ENCODE data around the gene MYH3. TPM values are rescaled to one million over a fixed set of nuclear protein-coding genes. Genes with fewer than 3 reads are reported as not detected.
A peak's percentile ranks its signal among the peaks of the same experiment; 100 is the strongest.
"Not testable (repeated sequence)": the region's sequence is repeated elsewhere in the genome, so short reads cannot be mapped to it uniquely, and the experiment has no call there.

The MYH3 gene
- total RNA-seq (2014; rRNA removed; shearing (Covaris generic)), result 0.69 and 4.2 TPM in 2 replicates

DNA sequence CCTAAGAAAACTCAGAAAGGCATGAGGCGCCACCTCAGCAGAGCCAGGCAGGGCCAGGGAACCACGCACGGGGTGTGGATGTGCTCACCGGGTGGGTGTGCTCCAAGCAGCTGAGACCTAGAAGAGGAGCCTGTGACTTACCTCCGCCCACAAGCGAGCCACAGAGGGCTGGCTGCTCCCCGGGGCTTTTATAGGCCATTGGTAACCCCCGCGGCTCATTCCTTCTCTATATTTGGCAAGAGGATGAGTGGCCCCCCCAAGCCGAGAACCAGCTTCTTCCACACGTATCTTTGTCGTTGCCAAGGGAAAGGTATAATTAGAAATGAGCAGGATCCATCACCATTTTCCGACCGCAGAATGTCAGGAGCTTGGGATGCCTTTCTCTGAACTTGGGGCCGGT lies at the start of gene MYH3:
MYH3 (minus strand) TSS at position 162 of the 400 bp plus-strand sequence. CDS start 2,245 bp downstream, outside the sequence.
- H3K27me3 ChIP-seq (ENCODE audit: control insufficient read depth, insufficient read depth, low read length), result no peaks in the 10 kb centered on the region
- H3K36me3 ChIP-seq (replicated peaks; ENCODE audit: control insufficient read depth, insufficient read depth, low read length), result no peaks in the 10 kb centered on the region
- H3K4me3 ChIP-seq (ENCODE audit: insufficient read depth, low read depth, low read length), result no peak within 1 kb of the TSS
- peak; percentile 49 for DNase-seq

DNA sequence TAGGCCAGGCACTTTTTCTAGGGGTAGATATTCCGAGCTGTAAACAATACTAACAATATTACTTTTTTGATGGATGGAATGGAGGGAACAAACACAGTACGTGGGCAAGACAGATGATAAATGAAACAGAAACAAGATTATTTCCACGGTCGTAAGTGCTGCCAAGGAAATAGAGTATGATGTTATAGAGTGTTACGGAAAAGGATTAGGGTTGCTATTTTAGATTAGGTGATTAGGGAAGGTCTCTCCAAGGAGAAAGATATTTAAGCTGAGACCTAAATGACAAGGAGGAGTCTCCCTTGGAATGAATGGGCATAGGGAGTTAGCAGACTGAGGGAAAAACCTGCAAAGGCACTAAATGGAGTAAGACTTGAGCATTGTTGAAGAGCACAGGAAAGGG lies 48.6 kb upstream of the MYH3 start:
- Histone ChIP-seq H3K27me3 (ENCODE audit: control insufficient read depth, insufficient read depth, low read length) (no peaks in the 10 kb centered on the region), H3K4me3 (ENCODE audit: insufficient read depth, low read depth, low read length) (no peak overlapping the region), H3K36me3 (replicated peaks; ENCODE audit: control insufficient read depth, insufficient read depth, low read length) (peaks cover 9% of the 10 kb centered on the region)
- no peak for DNase-seq

DNA sequence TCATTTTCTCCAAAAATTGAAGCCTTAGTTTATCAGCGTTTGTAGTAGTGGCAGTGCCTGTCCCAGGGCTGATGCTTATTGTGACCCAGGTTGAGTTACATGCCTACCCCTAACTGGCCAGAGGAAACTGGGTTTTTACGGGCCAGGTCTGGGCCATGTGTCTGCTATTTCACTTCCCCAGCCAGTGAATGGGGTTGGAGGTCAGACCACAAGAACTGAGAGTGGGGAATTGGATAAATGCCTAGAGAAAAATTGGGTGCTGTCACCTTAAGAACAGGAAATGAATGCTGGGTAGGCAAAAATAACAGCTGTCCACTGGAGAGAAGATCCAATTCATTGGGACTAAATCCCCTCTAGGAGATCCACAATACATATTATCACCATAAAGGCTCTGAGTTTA lies 45.5 kb upstream of the MYH3 start:
- Histone ChIP-seq H3K36me3 (replicated peaks; ENCODE audit: control insufficient read depth, insufficient read depth, low read length) (peaks cover 6% of the 10 kb centered on the region), H3K4me3 (ENCODE audit: insufficient read depth, low read depth, low read length) (no peak overlapping the region), H3K27me3 (ENCODE audit: control insufficient read depth, insufficient read depth, low read length) (no peaks in the 10 kb centered on the region)
- no peak for DNase-seq

DNA sequence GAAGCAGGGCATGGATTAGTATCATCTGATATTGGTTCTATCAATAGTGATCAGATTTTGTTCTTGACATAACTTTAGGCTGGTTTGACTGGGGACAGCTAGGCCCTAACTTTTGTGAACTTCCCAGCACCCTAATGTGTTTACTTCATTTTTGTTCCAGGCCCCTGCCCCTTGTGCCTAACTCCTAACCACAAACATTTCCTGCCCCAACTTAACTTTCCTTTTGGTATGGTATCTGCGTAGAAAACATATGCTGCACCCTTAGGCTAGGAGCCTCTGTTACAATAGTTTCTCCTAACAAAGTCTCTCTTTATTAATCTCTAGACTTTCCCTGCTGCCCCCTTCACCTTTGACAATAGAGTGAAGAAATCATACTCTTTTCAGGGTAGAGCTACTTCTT lies 42.7 kb upstream of the MYH3 start:
- no peak overlapping the region for H3K4me3 ChIP-seq (ENCODE audit: insufficient read depth, low read depth, low read length)
- no peak for DNase-seq
- H3K36me3 ChIP-seq (replicated peaks; ENCODE audit: control insufficient read depth, insufficient read depth, low read length), result peaks cover 5% of the 10 kb centered on the region
- H3K27me3 ChIP-seq (ENCODE audit: control insufficient read depth, insufficient read depth, low read length), result no peaks in the 10 kb centered on the region

DNA sequence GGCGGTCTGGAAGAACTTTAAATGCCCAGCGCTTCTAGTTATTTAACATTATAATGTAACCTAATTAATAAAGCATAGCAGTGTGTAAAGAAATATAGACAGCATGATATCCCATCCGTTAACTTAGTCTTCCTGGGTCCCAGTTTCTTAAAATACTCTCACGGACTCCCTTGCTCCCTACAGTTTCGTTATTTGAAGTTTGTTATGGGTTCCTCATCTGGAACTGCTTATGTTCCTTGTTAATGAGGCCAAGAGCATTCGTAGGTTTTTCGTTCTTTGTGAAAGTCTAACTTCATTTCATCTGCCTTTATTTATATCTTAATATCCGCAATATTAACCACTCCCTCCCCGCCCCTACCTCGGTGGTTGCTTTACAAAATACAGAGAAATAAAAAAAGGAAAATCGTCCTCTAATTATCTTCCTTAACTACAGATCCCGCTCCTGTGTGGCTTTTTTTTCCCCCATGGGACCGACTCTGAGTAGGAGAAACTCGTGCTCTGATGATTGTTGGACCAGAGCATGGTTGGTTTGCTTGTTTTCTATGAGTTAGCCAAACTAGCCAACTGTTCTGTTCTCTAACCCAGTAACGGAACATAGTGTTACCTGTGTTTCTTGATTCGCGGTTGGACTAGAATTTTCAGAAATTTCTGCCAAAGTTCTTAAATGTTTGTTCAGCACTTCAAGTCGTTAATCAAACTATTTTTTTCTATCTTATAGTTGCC lies 41.1 kb upstream of the MYH3 start:
- H3K27me3 ChIP-seq (ENCODE audit: control insufficient read depth, insufficient read depth, low read length), result no peaks in the 10 kb centered on the region
- H3K36me3 ChIP-seq (replicated peaks; ENCODE audit: control insufficient read depth, insufficient read depth, low read length), result peaks cover 9% of the 10 kb centered on the region
- DNase-seq, result peak; percentile 31
- peak overlapping the region; percentile 93 for H3K4me3 ChIP-seq (ENCODE audit: insufficient read depth, low read depth, low read length)

DNA sequence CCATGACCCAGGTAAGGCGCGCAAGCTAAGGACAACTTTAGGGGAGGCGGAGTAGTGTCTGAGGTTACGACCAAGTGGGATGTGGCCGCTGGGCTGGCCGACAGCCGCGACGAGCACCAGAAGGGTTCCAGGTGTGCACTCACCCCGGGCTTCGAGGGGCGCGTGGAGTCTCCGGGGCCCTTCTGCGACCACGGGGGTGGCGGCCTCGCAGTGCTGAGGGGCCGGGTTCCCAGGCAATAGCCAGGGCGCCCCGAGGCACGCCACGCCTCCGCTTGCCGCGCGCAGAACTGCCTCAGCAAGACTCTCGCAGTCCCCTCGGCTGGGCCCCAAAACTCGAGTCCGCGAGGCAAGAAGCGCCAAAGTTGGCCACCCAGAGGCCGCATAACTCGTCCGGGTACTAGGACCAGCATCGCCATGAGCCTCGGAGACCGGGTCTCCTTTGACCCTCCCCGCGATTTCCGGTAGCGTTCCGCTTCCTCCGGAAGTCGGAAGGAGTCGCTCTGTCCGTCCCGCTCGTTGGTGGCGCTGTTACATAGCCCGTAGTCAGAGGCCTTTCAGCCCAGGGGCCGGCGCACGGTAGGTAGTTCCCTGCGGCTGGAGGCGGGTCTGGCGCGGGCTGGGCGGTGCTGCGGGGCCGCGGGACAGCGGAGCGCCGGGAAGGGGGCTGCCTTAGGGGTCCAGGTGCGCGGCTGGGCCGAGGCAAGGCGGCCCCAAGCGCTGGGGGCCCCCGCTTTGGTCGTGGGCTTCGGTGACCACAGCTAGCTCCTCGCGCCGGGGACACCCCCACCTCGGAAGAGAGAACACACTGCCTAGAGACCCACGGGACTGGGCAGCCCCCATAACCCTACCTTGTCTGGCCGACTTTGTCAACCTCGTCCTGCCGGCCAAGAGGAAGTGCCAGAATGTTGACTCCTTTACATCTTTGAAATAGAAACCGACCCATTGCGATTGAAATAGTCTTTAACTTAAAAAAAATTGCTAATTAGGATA lies 40.3 kb upstream of the MYH3 start, which contains the start of the genes ADPRM and SCO1:
ADPRM (plus strand) TSS at position 503 of the 990 bp plus-strand sequence. CDS start 7,333 bp downstream, outside the sequence.
SCO1 (minus strand) TSS at position 442 of the 990 bp plus-strand sequence; CDS start at position 416, 26 bp downstream.
- peak within 1 kb of the TSS; percentile 93 for H3K4me3 ChIP-seq (ENCODE audit: insufficient read depth, low read depth, low read length)
- H3K27me3 ChIP-seq (ENCODE audit: control insufficient read depth, insufficient read depth, low read length), result no peaks in the 10 kb centered on the region
- peak; percentile 94 for DNase-seq
- H3K36me3 ChIP-seq (replicated peaks; ENCODE audit: control insufficient read depth, insufficient read depth, low read length), result peaks cover 12% of the 10 kb centered on the region

DNA sequence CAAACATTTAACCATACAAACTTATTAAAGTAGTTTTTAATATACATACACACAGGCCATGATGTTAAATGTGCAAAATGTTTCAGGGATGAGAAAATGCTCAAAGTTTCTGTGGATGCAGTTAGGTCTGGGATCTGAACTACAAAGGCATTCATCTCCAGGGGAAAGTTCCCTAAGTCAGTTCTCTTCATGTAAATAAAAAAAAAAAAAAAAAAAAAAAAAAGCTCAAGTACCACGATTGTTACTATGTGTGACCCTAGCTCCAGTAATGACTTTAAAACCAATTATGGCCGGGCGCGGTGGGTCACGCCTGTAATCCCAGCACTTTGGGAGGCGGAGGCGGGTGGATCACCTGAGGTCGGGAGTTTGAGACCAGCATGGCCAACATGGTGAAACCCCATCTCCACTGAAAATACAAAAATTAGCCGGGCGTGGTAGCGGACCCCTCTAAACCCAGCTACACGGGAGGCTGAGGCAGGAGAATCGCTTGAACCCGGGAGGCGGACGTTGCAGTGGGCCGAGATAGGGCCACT lies 38.8 kb upstream of the MYH3 start:
- not testable (repeated sequence) for H3K4me3 ChIP-seq (ENCODE audit: insufficient read depth, low read depth, low read length); DNase-seq; H3K27me3 ChIP-seq (ENCODE audit: control insufficient read depth, insufficient read depth, low read length)
- peaks cover 19% of the 10 kb centered on the region for H3K36me3 ChIP-seq (replicated peaks; ENCODE audit: control insufficient read depth, insufficient read depth, low read length)

DNA sequence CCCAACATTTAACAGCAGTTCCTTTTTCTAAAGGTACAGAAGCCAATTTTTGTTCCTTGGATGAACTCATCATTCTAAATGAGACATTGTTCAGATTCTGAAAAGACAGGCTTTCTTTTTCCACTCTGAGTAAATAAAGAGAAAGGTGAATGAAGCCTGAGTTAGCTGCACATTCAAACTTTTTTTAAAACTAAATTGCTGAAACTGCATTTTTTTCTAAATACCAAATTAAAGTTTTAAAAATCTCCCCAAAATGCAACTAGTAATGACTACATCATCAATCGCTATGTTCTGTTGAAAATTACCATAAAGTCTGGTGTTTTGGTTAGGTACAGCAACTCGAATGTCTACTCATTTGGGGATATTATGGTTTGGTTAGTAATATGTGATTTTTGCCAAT lies 30.4 kb upstream of the MYH3 start:
- Histone ChIP-seq H3K4me3 (ENCODE audit: insufficient read depth, low read depth, low read length) (no peak overlapping the region), H3K27me3 (ENCODE audit: control insufficient read depth, insufficient read depth, low read length) (no peaks in the 10 kb centered on the region), H3K36me3 (replicated peaks; ENCODE audit: control insufficient read depth, insufficient read depth, low read length) (peaks cover 18% of the 10 kb centered on the region)
- no peak for DNase-seq

DNA sequence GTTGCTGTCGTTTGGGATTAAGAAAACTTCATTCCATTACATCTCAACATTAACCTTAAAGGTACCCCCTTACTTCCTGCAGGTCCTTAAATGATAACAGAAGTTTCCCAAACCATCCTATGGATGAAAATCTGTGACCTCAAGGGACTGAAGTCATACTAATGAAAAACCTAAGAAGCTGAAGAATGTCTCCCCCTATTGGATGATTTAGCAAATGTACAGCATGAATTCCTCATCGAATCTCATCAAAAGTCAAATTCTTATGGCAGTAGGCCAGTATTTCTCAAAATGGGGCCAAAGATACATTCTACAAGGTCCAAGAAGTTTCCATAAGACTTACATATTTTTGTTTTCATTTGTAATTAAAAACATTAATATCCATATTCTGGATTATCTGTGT lies 26.7 kb upstream of the MYH3 start:
- DNase-seq, result peak; percentile 57

DNA sequence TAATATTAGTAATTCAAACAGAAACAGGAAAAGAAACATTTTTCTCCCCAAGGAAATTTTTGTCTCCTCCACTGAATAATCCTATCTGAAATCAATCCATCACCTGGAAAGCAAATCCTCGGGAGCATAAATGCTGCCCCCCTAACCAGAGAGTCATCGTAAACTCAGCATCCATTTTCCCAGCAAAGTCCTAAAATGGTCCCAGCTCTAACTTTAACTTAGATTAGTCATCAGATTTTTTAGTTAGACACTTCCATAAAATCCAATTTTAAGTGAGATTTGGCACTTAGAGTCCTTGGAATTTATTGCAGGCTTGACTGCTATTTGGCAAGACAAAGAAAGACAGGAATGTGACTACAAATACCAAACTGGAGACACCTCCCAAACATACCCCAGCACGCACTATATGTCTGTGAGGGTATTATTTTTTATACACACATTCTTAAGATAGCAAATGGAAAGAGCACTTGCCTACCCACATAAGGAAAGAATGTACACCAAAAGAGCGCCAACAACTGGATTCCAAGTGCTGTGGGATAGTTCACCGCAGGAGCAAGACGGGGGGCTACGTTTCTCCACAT lies 24.8 kb upstream of the MYH3 start:
- Histone ChIP-seq H3K36me3 (replicated peaks; ENCODE audit: control insufficient read depth, insufficient read depth, low read length) (peaks cover 16% of the 10 kb centered on the region), H3K27me3 (ENCODE audit: control insufficient read depth, insufficient read depth, low read length) (no peaks in the 10 kb centered on the region), H3K4me3 (ENCODE audit: insufficient read depth, low read depth, low read length) (no peak overlapping the region)
- DNase-seq, result no peak

More for the DNA sequence above, 26.7 kb upstream of the MYH3 start:
- Histone ChIP-seq H3K27me3 (ENCODE audit: control insufficient read depth, insufficient read depth, low read length) (no peaks in the 10 kb centered on the region), H3K36me3 (replicated peaks; ENCODE audit: control insufficient read depth, insufficient read depth, low read length) (peaks cover 15% of the 10 kb centered on the region), H3K4me3 (ENCODE audit: insufficient read depth, low read depth, low read length) (no peak overlapping the region)

DNA sequence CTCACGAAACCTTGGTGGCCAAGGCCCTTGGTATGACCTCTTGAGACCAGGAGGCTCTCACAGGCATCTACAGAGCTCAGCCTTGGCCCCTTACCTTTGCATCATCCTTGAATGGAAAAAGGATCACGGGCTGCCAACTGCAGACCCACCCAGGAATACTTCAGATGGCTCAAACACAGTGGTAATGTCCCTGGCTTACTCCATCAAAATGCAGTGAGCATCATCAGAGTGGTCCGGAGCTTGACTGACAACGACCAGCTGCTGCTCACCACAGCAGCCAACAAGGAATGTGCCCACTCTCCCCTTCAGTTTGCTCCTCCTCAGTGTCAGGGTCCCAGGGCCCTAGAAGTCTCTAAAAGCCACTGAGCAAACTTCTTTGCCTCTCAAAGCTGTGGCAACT lies 17.6 kb upstream of the MYH3 start:
- no peaks in the 10 kb centered on the region for H3K27me3 ChIP-seq (ENCODE audit: control insufficient read depth, insufficient read depth, low read length)
- no peak for DNase-seq
- no peak overlapping the region for H3K4me3 ChIP-seq (ENCODE audit: insufficient read depth, low read depth, low read length)
- peaks cover 2% of the 10 kb centered on the region for H3K36me3 ChIP-seq (replicated peaks; ENCODE audit: control insufficient read depth, insufficient read depth, low read length)

DNA sequence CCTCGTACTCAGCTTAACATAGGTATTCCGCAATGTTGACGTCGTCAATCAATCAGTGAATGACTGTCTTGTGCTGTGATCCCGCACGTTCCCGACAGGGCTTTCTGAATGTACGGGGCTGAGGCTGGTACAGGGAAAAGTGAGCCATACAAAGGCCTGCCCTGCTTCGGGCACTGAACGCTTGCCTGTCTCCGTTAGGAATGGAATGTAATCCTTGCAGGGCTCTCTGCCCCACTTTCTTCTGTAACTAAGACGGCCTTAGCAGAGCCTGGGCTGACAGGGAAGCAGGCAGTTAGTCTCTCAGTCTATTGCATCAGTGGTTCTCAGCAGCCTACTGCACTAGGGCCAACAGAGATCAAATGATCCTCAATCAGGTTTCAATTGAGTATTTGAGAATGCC lies 16.2 kb upstream of the MYH3 start:
- H3K36me3 ChIP-seq (replicated peaks; ENCODE audit: control insufficient read depth, insufficient read depth, low read length), result peaks cover 2% of the 10 kb centered on the region
- no peaks in the 10 kb centered on the region for H3K27me3 ChIP-seq (ENCODE audit: control insufficient read depth, insufficient read depth, low read length)
- H3K4me3 ChIP-seq (ENCODE audit: insufficient read depth, low read depth, low read length), result no peak overlapping the region
- no peak for DNase-seq

DNA sequence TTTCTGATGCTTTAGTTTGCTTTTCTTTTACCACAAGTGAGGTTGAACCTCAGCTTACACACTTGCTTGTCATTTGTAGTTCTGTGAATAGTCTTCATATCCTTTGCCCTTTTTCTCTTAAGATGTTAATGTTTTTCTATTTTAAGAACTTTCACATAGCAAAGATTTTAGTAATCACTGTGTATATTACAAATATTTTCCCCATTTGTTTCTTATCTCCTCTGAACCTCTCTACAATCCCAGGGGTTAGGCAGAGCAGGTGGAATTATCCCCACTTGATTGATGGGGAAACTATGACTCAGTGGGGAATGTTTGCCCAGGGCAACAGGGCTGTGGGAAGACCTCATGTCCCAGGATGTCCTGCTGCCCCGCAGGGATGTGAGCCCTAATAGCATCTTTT lies 11.7 kb upstream of the MYH3 start:
- H3K36me3 ChIP-seq (replicated peaks; ENCODE audit: control insufficient read depth, insufficient read depth, low read length), result no peaks in the 10 kb centered on the region
- DNase-seq, result no peak
- no peaks in the 10 kb centered on the region for H3K27me3 ChIP-seq (ENCODE audit: control insufficient read depth, insufficient read depth, low read length)
- H3K4me3 ChIP-seq (ENCODE audit: insufficient read depth, low read depth, low read length), result no peak overlapping the region

DNA sequence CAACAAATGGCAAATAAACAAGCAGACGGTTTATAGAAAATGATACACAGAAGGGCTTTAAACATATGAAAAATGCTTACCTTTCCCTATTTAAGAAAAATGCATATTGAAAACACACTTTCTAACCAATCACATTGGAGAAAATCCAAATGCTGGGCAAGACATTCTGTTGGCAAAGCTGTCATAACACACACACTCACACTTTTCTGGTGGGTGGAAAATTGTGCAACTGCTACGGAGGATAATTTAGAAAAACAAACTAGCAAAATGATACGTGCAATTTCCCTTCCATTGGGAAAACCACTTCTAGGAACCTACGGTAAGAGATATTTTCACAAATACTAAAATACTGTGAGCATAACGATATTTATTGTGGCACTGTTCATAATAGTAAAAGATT lies 9.8 kb upstream of the MYH3 start:
- no peak for DNase-seq
- H3K4me3 ChIP-seq (ENCODE audit: insufficient read depth, low read depth, low read length), result no peak overlapping the region

More for the DNA sequence above, 9.8 kb upstream of the MYH3 start:
- Histone ChIP-seq H3K36me3 (replicated peaks; ENCODE audit: control insufficient read depth, insufficient read depth, low read length) (no peaks in the 10 kb centered on the region), H3K27me3 (ENCODE audit: control insufficient read depth, insufficient read depth, low read length) (no peaks in the 10 kb centered on the region)
